DMS 273 (cell line): ENCODE results near the gene MOBP.

ENCODE experiments used
- DNase-seq: peaks from one replicate; lab custom pipeline; 2025; ENCODE audit not compliant: unreplicated experiment; lab: John Stamatoyannopoulos, UW

MOBP gene

DNA sequence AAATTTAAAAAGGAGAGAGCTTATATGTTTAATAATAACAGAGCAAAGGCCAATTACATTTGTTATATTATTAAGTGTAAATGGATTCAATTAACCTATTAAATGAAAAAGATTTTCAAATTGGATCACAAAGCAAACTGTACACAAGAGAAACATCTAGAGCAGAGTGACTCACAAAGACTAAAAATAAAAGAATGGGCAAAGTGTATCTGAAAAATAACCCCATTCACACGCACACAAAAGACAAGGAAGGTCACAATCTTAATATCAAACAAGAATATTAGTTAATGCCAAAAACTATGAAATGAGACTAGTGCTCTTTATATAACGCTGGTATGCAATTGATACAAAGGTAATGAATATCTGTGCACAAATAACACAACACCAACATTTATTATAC lies 65.7 kb downstream of the MOBP start:
- no peak for DNase-seq

- DNase-seq, result no peak
These were observed 72.9 kb downstream of the MOBP start for GRCh38 chr3:39540162-39540921.

- no peak for DNase-seq
These were observed 74.0 kb downstream of the MOBP start for GRCh38 chr3:39541442-39541841.

GRCh38 chr3:39541917-39542329 lies 74.4 kb downstream of the MOBP start:
- DNase-seq, result peak; percentile 28

DNA sequence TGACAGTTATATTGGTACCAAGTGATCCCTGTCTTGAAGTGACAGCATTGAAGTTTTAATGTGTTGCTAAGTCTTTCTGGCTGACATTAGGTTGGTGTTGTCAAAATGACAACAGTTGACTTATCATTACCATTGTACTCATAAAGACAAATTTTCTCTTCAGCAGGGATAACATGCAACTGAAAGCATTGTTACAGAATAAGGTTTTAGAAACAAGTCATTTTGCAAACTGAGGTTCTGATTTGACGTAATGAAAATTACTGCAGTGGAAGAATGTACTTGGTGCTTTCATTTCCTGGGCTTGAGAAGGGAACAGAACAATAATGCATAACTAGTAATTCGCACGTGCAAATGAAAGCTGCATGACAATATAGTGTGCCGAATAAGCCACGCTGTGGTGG lies 75.1 kb downstream of the MOBP start:
- DNase-seq, result no peak

DNA sequence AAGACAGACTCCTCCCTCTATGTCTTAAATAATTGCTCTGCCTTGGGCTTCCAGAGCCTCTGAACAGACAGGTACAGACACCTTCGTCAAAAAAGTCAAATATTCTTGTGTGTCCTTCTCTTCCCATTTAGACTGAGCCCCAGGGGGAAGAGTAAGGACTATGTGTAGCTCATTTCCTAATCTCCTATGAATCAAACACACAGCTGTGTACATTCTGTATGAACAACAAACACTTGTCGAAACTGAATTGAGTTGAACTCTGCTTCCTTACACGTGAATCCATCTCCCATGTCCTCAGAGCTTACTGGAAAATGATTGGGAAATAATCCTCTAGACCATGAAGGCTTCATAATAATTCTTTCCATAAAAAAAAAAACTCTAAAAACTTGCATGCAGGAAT lies 80.8 kb downstream of the MOBP start:
- DNase-seq, result no peak

DNA sequence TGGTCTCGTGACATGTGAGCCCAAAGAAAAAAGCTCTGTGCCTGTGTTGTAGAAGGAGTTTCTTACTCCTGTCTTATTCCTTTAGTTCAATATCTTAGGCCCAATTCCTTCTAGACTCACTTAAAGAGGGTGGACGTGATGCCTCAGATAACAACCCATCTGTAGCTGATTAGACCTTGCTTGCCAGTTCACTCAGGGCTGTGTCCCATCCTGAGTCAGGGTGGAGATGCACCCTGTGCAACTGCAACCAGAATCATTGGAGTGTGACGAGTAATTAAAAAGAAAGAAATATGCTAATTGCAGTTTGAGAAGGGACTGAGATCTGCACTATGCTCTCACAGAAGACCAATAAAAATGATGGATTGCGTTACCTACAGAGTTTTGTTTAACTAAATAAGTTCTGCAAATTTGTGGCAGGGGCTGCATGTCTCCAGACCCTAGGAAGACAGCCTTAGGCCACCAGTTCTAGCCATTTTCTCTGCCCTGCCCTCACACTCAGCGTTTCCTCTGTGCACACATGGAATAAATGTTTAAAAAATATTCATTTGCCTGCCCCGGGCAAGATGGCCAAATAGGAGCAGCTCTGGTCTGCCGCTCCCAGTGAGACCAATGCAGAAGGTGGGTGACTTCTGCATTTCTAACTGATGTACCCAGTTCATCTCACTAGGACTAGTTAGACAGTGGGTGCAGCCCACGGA lies 83.0 kb downstream of the MOBP start:
- DNase-seq, result no peak
